Activated T-cell treated with anti-CD3 and anti-CD28 coated beads, Interleukin-2, amount 50 U/mL, for 4 hours (primary cell): ENCODE results near the gene OR6B1. TPM values are rescaled to one million over a fixed set of nuclear protein-coding genes. Genes with fewer than 3 reads are reported as not detected.

ENCODE experiments used
- ATAC-seq, 2 donors: fragments of 200-7000 bp; cut with Tn5 transposase; one replicate each; pipeline ENCODE4 v1.10.0; 2021
- DNase-seq: peaks from one replicate; pipeline ENCODE4 v3.0.0-alpha.2; 2020
- H3K27me3 Mint-ChIP-seq: one replicate; pipeline ENCODE4 v1.8.0; 2021; ENCODE audit warnings: low read depth, mixed read lengths
- H3K36me3 Mint-ChIP-seq: one replicate; pipeline ENCODE4 v1.8.0; 2022; ENCODE audit warnings: mixed read lengths; ENCODE audit not compliant: insufficient read depth
- H3K4me1 Mint-ChIP-seq: one replicate; pipeline ENCODE4 v1.8.0; 2021; ENCODE audit warnings: low read depth, mixed read lengths
- H3K4me3 Mint-ChIP-seq: one replicate; pipeline ENCODE4 v1.8.0; 2021; ENCODE audit warnings: mild to moderate bottlenecking, moderate library complexity, mixed read lengths
- H3K9me3 Mint-ChIP-seq: one replicate; pipeline ENCODE4 v1.8.0; 2021; ENCODE audit warnings: mixed read lengths
- total RNA-seq, 3 donors: library from RNA; stranded (reverse); gene quantifications; one replicate each; pipeline ENCODE4 v1.2.1, GENCODE V29; 2021

The OR6B1 gene
- total RNA-seq, 3 donors from 2014 or later, result not detected

DNA sequence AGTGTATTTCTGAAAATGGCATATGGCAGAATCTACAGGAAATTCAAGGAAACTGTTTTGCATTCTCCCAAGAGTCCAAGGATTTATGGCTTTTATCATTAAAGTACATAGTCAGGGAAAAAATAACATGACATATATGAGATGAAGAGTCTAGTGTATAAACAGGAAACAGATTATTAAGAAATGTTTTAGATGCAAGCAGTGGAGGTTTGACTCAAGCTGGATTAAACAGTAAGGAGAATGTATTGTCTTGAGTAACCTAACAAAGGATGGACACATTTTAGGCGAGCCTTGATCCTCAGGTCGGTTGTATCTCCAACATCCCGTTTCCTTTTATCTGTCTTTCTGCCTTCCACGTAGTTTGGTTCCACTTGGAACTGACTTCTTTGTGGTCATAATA, 17.9 kb downstream of the OR6B1 start:
- Mint-ChIP-seq H3K9me3 (no peaks in the 10 kb centered on the region), H3K4me1 (no peaks in the 10 kb centered on the region), H3K36me3 (no peaks in the 10 kb centered on the region), H3K27me3 (peaks cover 6% of the 10 kb centered on the region), H3K4me3 (no peak overlapping the region)
- ATAC-seq (no peak), DNase-seq (no peak)

DNA sequence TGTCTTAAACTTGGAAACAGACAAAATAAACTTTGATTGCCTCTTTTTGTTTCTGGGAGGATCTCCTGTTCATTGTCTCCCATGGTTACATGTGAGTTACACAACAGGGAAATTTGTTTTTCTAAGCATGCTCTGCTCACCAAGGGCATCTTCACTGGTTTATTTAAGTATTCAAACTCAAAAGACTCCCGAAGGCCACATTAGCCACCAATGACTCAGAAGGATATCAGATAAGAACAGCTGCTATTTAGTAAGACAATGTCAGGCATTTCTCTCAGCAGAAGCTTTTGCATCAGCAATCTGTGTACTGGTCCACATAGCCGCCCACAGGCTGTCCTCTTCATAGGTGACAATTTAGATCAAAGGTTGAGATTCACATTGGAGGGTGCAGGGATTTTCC, 19.3 kb downstream of the OR6B1 start:
- Mint-ChIP-seq H3K4me3 (no peak overlapping the region), H3K36me3 (no peaks in the 10 kb centered on the region), H3K27me3 (peaks cover 6% of the 10 kb centered on the region), H3K4me1 (no peaks in the 10 kb centered on the region), H3K9me3 (no peaks in the 10 kb centered on the region)
- ATAC-seq (no peak), DNase-seq (no peak)

DNA sequence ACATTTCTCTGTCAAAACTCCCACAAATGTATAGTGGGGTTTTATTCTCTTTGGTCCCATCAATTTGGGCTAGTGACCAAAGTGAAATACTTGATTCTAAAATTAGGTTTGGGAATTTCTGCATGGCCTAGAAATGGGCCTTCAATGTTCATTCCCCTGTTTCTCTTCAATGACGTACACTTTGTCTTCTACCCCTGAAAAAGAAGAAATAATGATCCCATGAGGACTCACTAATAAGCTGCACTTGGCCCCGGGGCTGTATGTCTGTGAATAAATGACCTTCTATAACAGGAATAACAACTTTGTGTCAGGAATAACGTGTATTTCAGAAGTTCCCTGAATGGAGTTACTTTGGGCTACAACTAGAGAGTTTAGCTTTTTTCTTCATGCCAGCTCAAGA, 20.2 kb downstream of the OR6B1 start:
- DNase-seq, result no peak
- no peak for ATAC-seq
- Mint-ChIP-seq H3K36me3 (no peaks in the 10 kb centered on the region), H3K27me3 (no peaks in the 10 kb centered on the region), H3K4me1 (no peaks in the 10 kb centered on the region), H3K4me3 (no peak overlapping the region), H3K9me3 (no peaks in the 10 kb centered on the region)

DNA sequence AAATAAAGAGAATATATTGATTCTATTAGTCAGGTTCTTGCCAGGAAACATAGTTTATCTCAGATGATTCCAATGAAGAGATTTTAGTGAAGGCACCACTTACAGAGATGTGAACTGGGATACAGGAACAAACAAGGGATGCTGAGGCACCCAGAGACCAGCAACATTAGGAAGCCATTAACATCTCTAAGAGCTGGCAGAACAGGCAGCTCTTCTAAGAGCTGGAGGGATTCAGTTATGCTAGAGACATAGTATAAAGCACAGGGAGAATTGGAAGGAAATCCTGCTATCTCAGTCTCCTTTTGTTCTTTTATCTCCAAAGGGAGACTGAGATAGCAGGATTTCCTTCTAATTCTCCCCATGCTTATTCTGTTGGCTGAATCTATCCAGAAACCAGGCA, 22.0 kb downstream of the OR6B1 start:
- no peaks in the 10 kb centered on the region for H3K27me3 Mint-ChIP-seq
- DNase-seq, result no peak

DNA sequence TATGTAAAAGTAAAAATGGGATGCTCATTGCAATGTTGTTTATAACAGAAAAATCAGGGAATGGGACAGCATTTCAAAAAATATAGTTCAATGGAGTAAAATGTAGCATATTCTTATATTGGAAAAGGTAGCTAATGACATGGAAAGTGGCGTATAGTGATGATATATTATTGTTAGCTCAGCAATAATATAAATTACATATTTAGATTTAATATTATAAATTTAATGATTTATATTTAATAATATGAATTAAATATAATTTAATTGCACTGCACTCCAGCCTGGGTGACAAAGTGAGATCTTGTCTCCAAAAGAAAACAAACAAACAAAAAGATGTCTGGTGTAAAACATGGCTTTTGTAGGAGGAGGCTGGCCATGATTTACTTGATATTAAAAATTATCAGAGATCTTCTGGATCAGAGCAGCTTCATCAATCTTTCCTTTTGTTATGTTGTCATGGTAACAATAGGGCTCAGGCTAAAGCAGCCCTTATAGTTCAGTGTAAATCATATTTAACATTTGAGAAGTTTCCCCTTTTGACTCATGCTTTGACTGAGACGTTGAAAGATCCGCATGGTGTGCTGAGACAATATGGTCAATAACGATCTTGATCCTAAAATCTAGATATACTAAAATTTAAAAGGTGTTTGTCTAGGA, 23.2 kb downstream of the OR6B1 start:
- Mint-ChIP-seq H3K4me1 (peaks cover 3% of the 10 kb centered on the region), H3K36me3 (no peaks in the 10 kb centered on the region), H3K9me3 (no peaks in the 10 kb centered on the region), H3K27me3 (no peaks in the 10 kb centered on the region), H3K4me3 (no peak overlapping the region)
- ATAC-seq (no peak), DNase-seq (no peak)

More for the DNA sequence above, 22.0 kb downstream of the OR6B1 start:
- Mint-ChIP-seq H3K9me3 (no peaks in the 10 kb centered on the region), H3K4me1 (no peaks in the 10 kb centered on the region), H3K36me3 (no peaks in the 10 kb centered on the region), H3K4me3 (no peak overlapping the region)
- no peak for ATAC-seq

DNA sequence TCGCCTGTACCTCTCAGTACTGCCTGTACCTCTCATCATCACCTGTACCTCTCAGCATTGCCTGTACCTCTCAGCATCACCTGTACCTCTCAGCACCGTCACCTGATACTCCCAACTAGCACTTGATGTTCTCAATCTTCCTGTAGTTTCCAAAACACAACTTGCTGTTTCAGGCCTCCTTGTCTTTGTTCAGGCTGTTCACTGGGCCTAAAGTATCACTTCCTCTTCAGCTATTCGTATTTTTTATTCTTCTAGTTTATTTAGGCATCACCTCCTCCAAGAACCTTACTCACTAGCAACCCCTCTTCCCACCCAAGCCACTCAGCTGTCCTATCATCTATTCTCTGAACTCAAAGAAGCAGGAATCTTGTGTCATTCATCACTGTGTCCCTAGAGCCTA, 24.1 kb downstream of the OR6B1 start:
- no peak overlapping the region for H3K4me3 Mint-ChIP-seq
- peaks cover 3% of the 10 kb centered on the region for H3K4me1 Mint-ChIP-seq
- DNase-seq (no peak), ATAC-seq (no peak)
- no peaks in the 10 kb centered on the region for H3K36me3 Mint-ChIP-seq
- no peaks in the 10 kb centered on the region for H3K9me3 Mint-ChIP-seq
- no peaks in the 10 kb centered on the region for H3K27me3 Mint-ChIP-seq

DNA sequence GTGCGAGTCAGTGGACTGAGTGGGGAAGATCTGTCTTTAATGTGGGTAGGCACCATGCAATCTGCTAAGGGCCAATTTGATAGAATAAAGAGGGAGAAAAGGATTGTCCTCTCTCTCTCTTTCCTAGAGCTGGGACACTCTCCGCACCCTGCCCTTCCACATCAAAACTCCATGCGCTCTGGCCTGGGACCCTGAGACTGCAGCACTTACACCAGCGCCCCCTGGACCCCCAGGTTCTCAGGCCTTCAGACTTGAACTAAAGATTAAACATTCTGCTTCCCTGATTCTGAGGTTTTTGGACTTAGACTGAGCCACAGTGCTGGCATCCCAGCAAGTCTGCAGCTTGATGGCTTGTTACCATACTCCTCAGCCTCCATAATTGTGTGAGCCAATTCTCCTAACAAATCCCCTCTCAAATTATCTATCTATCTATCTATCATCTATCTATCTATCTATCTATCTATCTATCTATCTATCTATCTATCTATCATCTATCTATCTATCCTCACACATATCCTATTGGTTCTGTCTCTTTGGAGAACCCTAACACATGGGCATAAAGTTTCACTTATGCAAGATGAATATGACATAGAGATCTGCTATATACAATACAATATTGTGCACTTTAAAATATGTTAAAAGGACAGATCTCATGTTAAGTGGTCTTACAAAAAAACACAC, 26.2 kb downstream of the OR6B1 start:
- Mint-ChIP-seq H3K36me3 (no peaks in the 10 kb centered on the region), H3K9me3 (no peaks in the 10 kb centered on the region), H3K27me3 (peaks cover under 1% of the 10 kb centered on the region), H3K4me3 (no peak overlapping the region), H3K4me1 (peaks cover 3% of the 10 kb centered on the region)
- ATAC-seq (no peak), DNase-seq (no peak)

DNA sequence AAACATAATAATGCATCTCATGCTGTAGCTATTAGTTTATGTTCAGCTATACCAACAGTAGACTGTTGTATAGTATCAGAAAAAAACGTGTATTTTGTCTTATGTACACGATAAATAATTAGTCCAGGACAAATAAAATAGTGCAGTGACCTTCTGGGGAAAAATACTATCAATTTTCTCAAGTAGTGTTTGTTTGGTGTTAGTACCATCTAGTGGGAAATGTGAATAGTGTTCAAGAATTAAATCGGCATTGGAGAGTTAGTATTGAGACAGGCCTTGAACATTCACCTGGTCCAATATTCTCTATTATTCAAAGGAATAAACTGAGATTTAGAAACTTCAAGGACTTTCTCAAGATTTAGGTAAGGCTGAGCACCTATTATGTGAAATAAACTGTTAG, 26.9 kb downstream of the OR6B1 start:
- H3K27me3 Mint-ChIP-seq, result peaks cover 3% of the 10 kb centered on the region
- H3K36me3 Mint-ChIP-seq, result no peaks in the 10 kb centered on the region
- DNase-seq, result no peak
- H3K4me1 Mint-ChIP-seq, result peaks cover 3% of the 10 kb centered on the region
- H3K9me3 Mint-ChIP-seq, result no peaks in the 10 kb centered on the region
- ATAC-seq, result no peak
- H3K4me3 Mint-ChIP-seq, result no peak overlapping the region

DNA sequence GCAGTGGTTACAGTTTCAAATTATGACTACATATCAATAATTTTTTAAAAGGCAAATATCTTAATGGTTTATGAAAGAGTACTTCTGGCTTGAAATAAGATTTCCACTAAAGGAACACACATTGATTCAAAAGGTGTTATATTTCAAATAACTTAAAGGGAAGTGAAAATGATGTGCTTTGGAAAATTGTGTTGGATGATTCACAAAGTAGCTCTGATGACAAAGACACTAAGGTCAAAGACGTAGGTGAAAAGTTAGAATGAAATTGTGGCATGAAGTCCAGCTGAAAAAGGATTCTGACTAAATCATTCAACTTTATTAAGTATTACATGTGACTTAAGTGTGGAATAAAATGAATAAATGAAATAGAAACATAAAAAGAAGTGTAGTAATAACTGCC, 27.9 kb downstream of the OR6B1 start:
- DNase-seq, result no peak
- Mint-ChIP-seq H3K4me3 (no peak overlapping the region), H3K27me3 (peaks cover 7% of the 10 kb centered on the region), H3K36me3 (no peaks in the 10 kb centered on the region), H3K9me3 (no peaks in the 10 kb centered on the region), H3K4me1 (peaks cover 3% of the 10 kb centered on the region)
- no peak for ATAC-seq

DNA sequence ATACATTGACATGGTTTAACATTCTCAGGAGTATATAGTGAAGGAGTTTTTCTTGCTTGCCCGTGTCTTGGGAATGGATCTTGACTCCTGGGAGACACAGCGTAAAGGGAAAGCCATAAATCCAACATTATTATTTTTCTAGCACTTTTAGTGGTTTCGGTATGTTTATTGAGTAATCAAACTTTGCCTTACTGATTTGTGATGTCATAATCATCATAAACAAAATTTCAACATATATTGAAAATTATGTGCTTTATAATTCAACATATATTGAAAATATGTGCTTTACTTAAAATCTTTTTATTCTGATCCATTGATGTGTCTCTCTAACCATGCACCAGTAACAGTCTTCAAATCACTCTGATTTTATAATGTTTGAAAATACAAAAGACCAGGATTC, 28.4 kb downstream of the OR6B1 start:
- Mint-ChIP-seq H3K9me3 (no peaks in the 10 kb centered on the region), H3K27me3 (peaks cover 11% of the 10 kb centered on the region), H3K4me1 (peaks cover 3% of the 10 kb centered on the region), H3K4me3 (no peak overlapping the region), H3K36me3 (no peaks in the 10 kb centered on the region)
- ATAC-seq (no peak), DNase-seq (no peak)

DNA sequence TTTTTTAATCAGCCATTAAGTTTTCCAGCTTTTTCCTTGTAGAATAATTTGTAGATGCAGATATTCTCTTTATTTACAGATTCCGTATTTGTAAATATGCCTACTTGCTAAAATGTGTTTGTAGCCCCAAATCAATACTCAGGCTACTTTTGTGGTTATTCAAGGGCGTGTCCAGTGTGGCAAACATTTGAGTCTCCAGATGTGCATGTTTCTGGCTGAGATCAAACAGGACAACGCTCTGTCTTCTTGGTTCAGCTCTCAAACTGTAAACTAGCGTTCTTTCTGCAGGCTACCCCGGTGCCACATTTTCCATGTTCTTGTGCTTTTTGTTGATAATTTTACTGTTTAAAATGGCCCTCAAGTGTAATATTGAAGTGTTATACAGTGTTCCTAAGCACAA, 32.4 kb downstream of the OR6B1 start:
- Mint-ChIP-seq H3K4me3 (no peak overlapping the region), H3K4me1 (peaks cover 2% of the 10 kb centered on the region), H3K9me3 (no peaks in the 10 kb centered on the region), H3K27me3 (peaks cover 22% of the 10 kb centered on the region), H3K36me3 (no peaks in the 10 kb centered on the region)
- no peak for DNase-seq
- no peak for ATAC-seq

DNA sequence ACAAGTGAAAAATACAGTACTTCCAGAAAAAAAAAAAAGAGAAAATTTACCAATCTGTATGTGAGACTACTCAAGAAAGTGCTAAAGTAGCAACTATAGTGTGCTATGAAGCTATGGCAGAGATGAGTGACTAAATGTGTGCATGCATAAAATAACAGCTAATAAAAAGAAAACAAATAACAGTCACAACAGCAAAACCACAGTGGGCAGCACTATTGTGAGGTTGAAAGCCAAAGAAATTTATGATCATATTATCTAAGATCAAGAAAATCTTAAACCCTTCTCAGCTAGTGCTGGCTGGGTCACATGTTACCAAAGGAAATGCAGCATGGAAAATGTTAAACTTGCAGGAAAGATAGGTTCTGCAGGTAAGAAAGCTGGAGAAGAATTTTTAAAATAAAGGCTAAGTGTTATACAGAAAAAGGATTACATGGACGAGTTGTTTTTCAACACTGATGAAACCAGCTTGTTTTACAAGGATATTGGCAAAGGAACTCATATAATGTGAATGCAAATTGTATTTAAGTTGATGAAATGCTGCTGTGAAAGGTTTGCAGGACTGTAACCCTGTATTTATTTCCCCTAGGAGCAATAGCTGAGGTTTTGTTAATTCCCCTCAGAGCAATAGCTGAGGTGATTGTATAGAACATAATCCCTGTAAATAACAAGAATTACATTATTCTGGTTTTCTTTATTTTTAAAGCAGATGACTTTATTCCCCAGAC, 33.0 kb downstream of the OR6B1 start:
- ATAC-seq (no peak), DNase-seq (no peak)
- H3K36me3 Mint-ChIP-seq, result no peaks in the 10 kb centered on the region
- H3K4me1 Mint-ChIP-seq, result no peaks in the 10 kb centered on the region
- no peaks in the 10 kb centered on the region for H3K9me3 Mint-ChIP-seq
- H3K27me3 Mint-ChIP-seq, result peaks cover 22% of the 10 kb centered on the region
- H3K4me3 Mint-ChIP-seq, result no peak overlapping the region

DNA sequence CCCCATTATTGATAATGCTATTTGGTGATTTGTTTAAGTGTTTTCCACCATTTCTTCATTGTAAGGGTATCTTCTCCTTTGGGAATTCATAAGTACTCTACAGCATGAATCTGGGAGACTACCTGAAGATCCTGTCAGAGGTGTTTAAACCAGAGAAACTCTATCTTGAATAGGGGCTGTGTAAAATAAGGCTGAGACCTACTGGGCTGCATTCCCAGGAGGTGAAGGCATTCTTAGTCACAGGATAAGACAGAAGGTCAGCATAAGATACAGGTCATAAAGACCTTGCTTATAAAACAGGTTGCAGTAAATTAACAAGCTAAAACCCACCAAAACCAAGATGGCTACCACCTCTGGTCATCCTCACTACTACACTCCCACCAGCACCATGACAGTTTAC, 35.3 kb downstream of the OR6B1 start:
- DNase-seq, result no peak
- peaks cover 22% of the 10 kb centered on the region for H3K27me3 Mint-ChIP-seq
- H3K36me3 Mint-ChIP-seq, result no peaks in the 10 kb centered on the region
- H3K4me1 Mint-ChIP-seq, result no peaks in the 10 kb centered on the region
- H3K4me3 Mint-ChIP-seq, result no peak overlapping the region
- no peak for ATAC-seq
- H3K9me3 Mint-ChIP-seq, result no peaks in the 10 kb centered on the region

DNA sequence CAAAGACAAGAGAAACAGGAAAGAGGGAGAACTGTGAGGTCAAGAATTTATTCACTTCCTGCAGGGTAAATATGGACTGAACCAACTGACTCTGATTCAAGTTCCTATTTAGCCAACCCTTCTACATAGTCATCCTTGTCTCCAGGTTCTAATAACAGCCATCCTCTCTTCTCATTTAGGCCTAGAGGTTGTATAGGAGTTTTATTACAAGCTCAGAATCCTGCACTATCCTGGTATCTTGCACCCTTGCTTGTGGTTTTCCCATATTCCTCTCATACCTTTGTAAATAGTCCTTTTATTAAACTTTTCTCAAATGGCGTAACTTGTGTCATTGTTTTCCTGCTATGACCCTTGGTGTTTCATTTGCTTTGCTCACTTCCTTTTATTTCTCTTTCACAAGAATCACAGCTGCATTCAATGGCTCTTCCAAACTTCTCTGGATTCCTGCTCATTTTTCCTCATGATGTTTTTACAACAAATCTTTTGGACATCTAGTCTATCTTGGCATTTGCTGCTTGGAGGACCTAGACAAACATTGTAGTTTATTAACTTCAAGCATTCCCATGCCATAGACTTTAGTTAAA, 36.3 kb downstream of the OR6B1 start:
- Mint-ChIP-seq H3K27me3 (peaks cover 21% of the 10 kb centered on the region), H3K36me3 (no peaks in the 10 kb centered on the region), H3K4me3 (no peak overlapping the region), H3K9me3 (no peaks in the 10 kb centered on the region), H3K4me1 (no peaks in the 10 kb centered on the region)
- ATAC-seq (no peak), DNase-seq (no peak)
